K562 (cell line): ENCODE data around the gene OLFML2A. TPM values are rescaled to one million over a fixed set of nuclear protein-coding genes. Genes with fewer than 3 reads are reported as not detected.

Experiments used
- ATAC-seq: fragments of 200-7000 bp; cut with Tn5 transposase; 3 replicates; pipeline ENCODE4 v1.9.1; 2020; ENCODE audit warnings: moderate library complexity
- BruUV-seq: library from RNA; stranded (reverse); fragments of 400-500 nt; replicated peaks from 2 replicates; lab custom pipeline; 2021; lab: Mats Ljungman, UMichigan
- CTCF ChIA-PET: fragments of 300-600 bp; formaldehyde crosslinking; extraction: SDS; loops from one replicate; lab custom pipeline; 2021; ENCODE audit warnings: low intra/inter-chr PET ratio; lab: Yijun Ruan, JAX
- POLR2A ChIA-PET: fragments of 300-600, 350-650 bp; sonication (Branson Sonifier 250); formaldehyde crosslinking; extraction: SDS; loops from one replicate; lab custom pipeline; 2021; ENCODE audit warnings: antibody characterized with exemption, inconsistent platforms; lab: Yijun Ruan, JAX
- DNase-seq, 4 experiments: peaks; one replicate each; pipeline versions ENCODE4 v3.0.0 to v3.0.0-alpha.2; 2011 to 2018; ENCODE audit warnings: low spot score in 3 of 4, mixed read lengths in 3 of 4; ENCODE audit errors: extremely low read depth in 1 of 4
- FAIRE-seq: peaks from 2 replicates; lab custom pipeline; 2011; peaks lifted over from hg19 to GRCh38; lab: Jason Lieb, UNC
- H2AFZ ChIP-seq: 2 replicates; pipeline ENCODE4 v1.6.0; 2011; ENCODE audit warnings: low read depth, low read length, control low read depth, inconsistent platforms
- H3K27ac ChIP-seq: fragments of 200-600 bp; 3 replicates; pipeline ENCODE4 v1.8.0; 2011; ENCODE audit warnings: low read depth, mild to moderate bottlenecking, control low read depth, inconsistent platforms, low read length, moderate library complexity, mixed read lengths; ENCODE audit errors: extremely low read depth
- H3K27me3 ChIP-seq, 2 experiments: fragments of 300-600 bp in 1 of 2; 2 replicates in 1 of 2; 3 replicates in 1 of 2; pipeline versions ENCODE4 v1.6.0 to v1.8.0; 2011; ENCODE audit warnings: inconsistent platforms in 2 of 2, low read length in 2 of 2, mild to moderate bottlenecking in 1 of 2, mixed read lengths in 1 of 2, moderate library complexity in 1 of 2; ENCODE audit not compliant: control insufficient read depth in 2 of 2, insufficient read depth in 2 of 2
- H3K36me3 ChIP-seq: fragments of 300-600 bp; 3 replicates; pipeline ENCODE4 v1.8.0; 2011; ENCODE audit warnings: mild to moderate bottlenecking, low read length, inconsistent platforms; ENCODE audit not compliant: control insufficient read depth, insufficient read depth
- H3K4me1 ChIP-seq, 2 experiments: fragments of 200-600 bp in 1 of 2; replicated peaks in 1 of 2; 2 replicates in 1 of 2; 3 replicates in 1 of 2; pipeline versions ENCODE4 v1.5.1 to v1.8.0; 2011; ENCODE audit warnings: inconsistent platforms in 2 of 2, low read length in 2 of 2, mild to moderate bottlenecking in 1 of 2, mixed read lengths in 1 of 2, moderate library complexity in 1 of 2; ENCODE audit not compliant: control insufficient read depth in 2 of 2, insufficient read depth in 2 of 2
- H3K4me2 ChIP-seq: 2 replicates; pipeline ENCODE4 v1.6.1; 2011; ENCODE audit warnings: low read length, control low read depth, inconsistent platforms, mixed read lengths; ENCODE audit not compliant: insufficient read depth
- H3K4me3 ChIP-seq: fragments of 200-600 bp; sonication (generic), shearing (Covaris generic); 2 replicates; pipeline ENCODE4 v1.5.1; 2016; ENCODE audit warnings: control low read depth, inconsistent platforms
- H3K79me2 ChIP-seq: fragments of 200-600 bp; 3 replicates; pipeline ENCODE4 v1.8.0; 2011; ENCODE audit warnings: low read length, inconsistent platforms; ENCODE audit not compliant: control insufficient read depth, insufficient read depth
- H3K9ac ChIP-seq, 2 experiments: 2 replicates each; pipeline versions ENCODE4 v1.6.0 to v1.6.1; 2011; ENCODE audit warnings: low read depth in 2 of 2, low read length in 2 of 2, control low read depth in 1 of 2, inconsistent platforms in 1 of 2, mild to moderate bottlenecking in 1 of 2, mixed read lengths in 1 of 2; ENCODE audit not compliant: insufficient read depth in 1 of 2
- H3K9me1 ChIP-seq: one replicate; pipeline ENCODE4 v1.6.0; 2011; ENCODE audit warnings: inconsistent platforms, mild to moderate bottlenecking, low read length, moderate library complexity; ENCODE audit not compliant: control insufficient read depth, insufficient read depth
- H3K9me3 ChIP-seq: replicated peaks from 2 replicates; pipeline ENCODE4 v1.5.1; 2011; ENCODE audit warnings: low read depth, low read length, inconsistent platforms; ENCODE audit not compliant: control insufficient read depth, insufficient read depth
- H4K20me1 ChIP-seq: replicated peaks from 2 replicates; pipeline ENCODE4 v1.6.1; 2011; ENCODE audit warnings: low read length, inconsistent platforms, mixed read lengths; ENCODE audit not compliant: control insufficient read depth, insufficient read depth
- ATF2 ChIP-seq: sonication (generic); formaldehyde crosslinking; IDR thresholded peaks from 2 replicates; pipeline ENCODE4 v1.8.1; 2022; ENCODE audit warnings: missing genetic modification reagents
- HDAC8 ChIP-seq: fragments of 450-650 bp; IDR thresholded peaks from 2 replicates; pipeline ENCODE4 v1.6.1; 2016; ENCODE audit warnings: mild to moderate bottlenecking, missing genetic modification characterization, moderate library complexity, missing compliant biosample characterization
- NFIC ChIP-seq: fragments of 450-650 bp; IDR thresholded peaks from 2 replicates; pipeline ENCODE4 v1.6.1; 2017; ENCODE audit warnings: mild to moderate bottlenecking, inconsistent platforms
- WGBS: fragments of 100-300 bp; shearing (Covaris generic); methylation state at CpG from one replicate; pipeline ENCODE4 v1.1.6; 2016; ENCODE audit warnings: low coverage, mixed read lengths; ENCODE audit not compliant: insufficient coverage; ENCODE audit errors: missing lambda C conversion rate; 5-methylcytosine and 5-hydroxymethylcytosine counted together
- in situ Hi-C: fragments of 300-500 bp; cut with MboI; formaldehyde crosslinking; loops from 4 replicates; pipeline ENCODE4 v1.15.0; 2018; ENCODE audit warnings: inconsistent platforms, mixed read lengths
- intact Hi-C: fragments of 100-400 bp; cut with micrococcal nuclease; formaldehyde crosslinking; loops from 2 replicates; pipeline ENCODE4 v1.14.2; 2022
- polyA plus RNA-seq, 8 experiments: library from polyadenylated mRNA; depleted of rRNA in 4 of 8; stranded (reverse) in 5 of 8; unstranded in 3 of 8; fragments of >200 nt; fragmentation: Nextera tagmentation in 2 of 8; fragmentation: Illumina TruSeq in 1 of 8; extraction: Ambion mirVana in 2 of 8; extraction: Trizol in 1 of 8; gene quantifications; 2 replicates each; pipeline versions ENCODE4 v1.2.1 to v1.2.3, GENCODE V29; 2011 to 2014; ENCODE audit warnings: inconsistent platforms in 1 of 8, missing spikeins in 1 of 8
- total RNA-seq, 7 experiments: library from RNA; depleted of rRNA in 6 of 7; stranded (reverse); fragments of >200 nt in 6 of 7; fragmentation: Illumina TruSeq in 2 of 7; extraction: Trizol in 2 of 7; gene quantifications; 2 replicates each; pipeline versions ENCODE4 v1.2.1 to v1.2.3, GENCODE V29; 2011 to 2021; ENCODE audit warnings: low replicate concordance in 1 of 7

Gene OLFML2A
- total and polyA plus RNA-seq, 9 of the 15 experiments (the other 6 are each of a cell fraction or from before 2014, with no cell fraction given), result 0.16 TPM; not detected in 8

- H3K79me2 ChIP-seq, result no peaks in the 10 kb centered on the region
- H3K9ac ChIP-seq, result no peak overlapping the region
- BruUV-seq, result no TSS peak
- no peaks in the 10 kb centered on the region for H3K9me1 ChIP-seq
- H3K27ac ChIP-seq, result no peak overlapping the region
- no peak for ATAC-seq
- H4K20me1 ChIP-seq, result no peaks in the 10 kb centered on the region
- FAIRE-seq, result no peak
- H3K27me3 ChIP-seq, result peaks cover 0 to 4% of the 10 kb centered on the region in 2 experiments; a peak in 1 of 5 replicates
- H3K36me3 ChIP-seq, result no peaks in the 10 kb centered on the region
- CTCF ChIA-PET, result no interaction called here
- H3K4me3 ChIP-seq, result no peak overlapping the region
- POLR2A ChIA-PET, result no interaction called here
- intact Hi-C loops, result no loop called here
- in situ Hi-C loops, result no loop called here
- H3K9me3 ChIP-seq, result no peaks in the 10 kb centered on the region
- WGBS, result 77% methylated on average over 2 of the region's 2 CpGs
- H2AFZ ChIP-seq, result no peak overlapping the region
- no peak for TF ChIP-seq NFIC
- no peak for TF ChIP-seq ATF2 (CRISPR knock-in tag)
- TF ChIP-seq HDAC8 (tag), result no peak
- H3K4me1 ChIP-seq, result peaks cover 0 to 11% of the 10 kb centered on the region in 2 experiments; a peak in 2 of 5 replicates
- DNase-seq, result no peak
- H3K4me2 ChIP-seq, result no peak overlapping the region
Measured at GRCh38 chr9:124784509-124784908, 7.6 kb downstream of the OLFML2A start.
